Measurements from ENCODE around the gene TRIM15.

TRIM15 gene

GRCh38 chr6:30212865-30213666 lies 49.7 kb downstream of the TRIM15 start, which contains the start of gene TRIM26:
TSS of gene TRIM26 (minus strand) at chr6:30213406. CDS start at chr6:30199103, 14,303 bp downstream.
- Histone ChIP-seq H3F3A (ENCODE audit: insufficient read depth) (peaks cover 17% of the 10 kb centered on the region), H3K79me2 (ENCODE audit: insufficient read depth, low read length) (peaks cover 51% of the 10 kb centered on the region), H3K9me3 (ENCODE audit: insufficient read depth, low read length) (no peaks in the 10 kb centered on the region)

DNA sequence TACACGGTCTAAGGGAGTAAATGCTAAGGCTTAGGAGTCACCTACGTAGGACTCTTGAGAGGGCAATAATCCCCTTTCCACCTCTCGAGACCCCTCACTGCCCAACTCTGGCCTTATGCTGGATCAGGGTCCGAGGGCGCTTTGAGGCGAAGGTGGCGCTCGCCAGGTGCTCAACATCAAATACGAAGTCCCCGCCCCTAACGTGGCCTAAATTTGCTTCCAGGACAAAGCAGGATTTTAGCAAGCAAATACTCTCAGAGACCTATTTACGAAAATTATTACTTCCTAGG lies 50.3 kb downstream of the TRIM15 start:
- H3K4me2 ChIP-seq (ENCODE audit: low read depth, low read length, poor library complexity, severe bottlenecking), result peak overlapping the region; percentile 79
- TF ChIP-seq EZH2phosphoT487 (conservative IDR thresholded peaks at IDR 0.05; ENCODE audit: low read length), result no peak
- TF ChIP-seq CTCF (IDR thresholded peaks at IDR 0.05; ENCODE audit: insufficient read depth, low read length, poor library complexity, severe bottlenecking), result no peak
- no peaks in the 10 kb centered on the region for H3K9me3 ChIP-seq (ENCODE audit: insufficient read depth, low read length)
- peaks cover 24% of the 10 kb centered on the region for H4K20me1 ChIP-seq (ENCODE audit: low read depth, low read length)
- H3K79me2 ChIP-seq (ENCODE audit: insufficient read depth, low read length), result peaks cover 45% of the 10 kb centered on the region
- H3K4me3 ChIP-seq (ENCODE audit: insufficient read depth, low read length, poor library complexity, severe bottlenecking), result peak overlapping the region; percentile 58
- peak overlapping the region; percentile 84 for H2AFZ ChIP-seq (ENCODE audit: low read depth, low read length, severe bottlenecking)
- no peaks in the 10 kb centered on the region for H3K9me2 ChIP-seq (replicated peaks; ENCODE audit: insufficient read depth, low read length)
- H3K27me3 ChIP-seq (ENCODE audit: low read length), result no peaks in the 10 kb centered on the region
- no peaks in the 10 kb centered on the region for H3K36me3 ChIP-seq (ENCODE audit: low read length)
- peaks cover 17% of the 10 kb centered on the region for H3F3A ChIP-seq (ENCODE audit: insufficient read depth)
- H3K27ac ChIP-seq (ENCODE audit: low read depth, low read length), result peak overlapping the region; percentile 86
- peak overlapping the region; percentile 93 for H3K9ac ChIP-seq (ENCODE audit: low read length)

More at GRCh38 chr6:30212865-30213666, 49.7 kb downstream of the TRIM15 start, which contains the start of gene TRIM26:
- no peaks in the 10 kb centered on the region for H3K27me3 ChIP-seq (ENCODE audit: low read length)
- peak within 1 kb of the TSS; percentile 95 for H3K4me3 ChIP-seq (ENCODE audit: insufficient read depth, low read length, poor library complexity, severe bottlenecking)
- peak within 1 kb of the TSS; percentile 79 for H3K4me2 ChIP-seq (ENCODE audit: low read depth, low read length, poor library complexity, severe bottlenecking)
- peaks cover 27% of the 10 kb centered on the region for H4K20me1 ChIP-seq (ENCODE audit: low read depth, low read length)
- H2AFZ ChIP-seq (ENCODE audit: low read depth, low read length, severe bottlenecking), result peak within 1 kb of the TSS; percentile 84
- TF ChIP-seq CTCF (IDR thresholded peaks at IDR 0.05; ENCODE audit: insufficient read depth, low read length, poor library complexity, severe bottlenecking) (no peak), EZH2phosphoT487 (conservative IDR thresholded peaks at IDR 0.05; ENCODE audit: low read length) (no peak)
- H3K9me2 ChIP-seq (replicated peaks; ENCODE audit: insufficient read depth, low read length), result no peaks in the 10 kb centered on the region
- peak within 1 kb of the TSS; percentile 86 for H3K27ac ChIP-seq (ENCODE audit: low read depth, low read length)
- H3K36me3 ChIP-seq (ENCODE audit: low read length), result no peaks in the 10 kb centered on the region
- peak within 1 kb of the TSS; percentile 93 for H3K9ac ChIP-seq (ENCODE audit: low read length)

GRCh38 chr6:30213957-30214656 lies 50.8 kb downstream of the TRIM15 start:
- no peak for TF ChIP-seq EZH2phosphoT487 (conservative IDR thresholded peaks at IDR 0.05; ENCODE audit: low read length)
- TF ChIP-seq CTCF (IDR thresholded peaks at IDR 0.05; ENCODE audit: insufficient read depth, low read length, poor library complexity, severe bottlenecking), result no peak

More at GRCh38 chr6:30213957-30214656, 50.8 kb downstream of the TRIM15 start:
- H3K36me3 ChIP-seq (ENCODE audit: low read length), result no peaks in the 10 kb centered on the region
- H3K4me3 ChIP-seq (ENCODE audit: insufficient read depth, low read length, poor library complexity, severe bottlenecking), result peak overlapping the region; percentile 58
- peaks cover 17% of the 10 kb centered on the region for H3F3A ChIP-seq (ENCODE audit: insufficient read depth)
- H4K20me1 ChIP-seq (ENCODE audit: low read depth, low read length), result peaks cover 22% of the 10 kb centered on the region
- peak overlapping the region; percentile 86 for H3K27ac ChIP-seq (ENCODE audit: low read depth, low read length)
- no peaks in the 10 kb centered on the region for H3K27me3 ChIP-seq (ENCODE audit: low read length)
- no peaks in the 10 kb centered on the region for H3K9me3 ChIP-seq (ENCODE audit: insufficient read depth, low read length)
- peak overlapping the region; percentile 93 for H3K9ac ChIP-seq (ENCODE audit: low read length)
- peaks cover 40% of the 10 kb centered on the region for H3K79me2 ChIP-seq (ENCODE audit: insufficient read depth, low read length)
- peak overlapping the region; percentile 84 for H2AFZ ChIP-seq (ENCODE audit: low read depth, low read length, severe bottlenecking)
- peak overlapping the region; percentile 79 for H3K4me2 ChIP-seq (ENCODE audit: low read depth, low read length, poor library complexity, severe bottlenecking)
- H3K9me2 ChIP-seq (replicated peaks; ENCODE audit: insufficient read depth, low read length), result no peaks in the 10 kb centered on the region
